Measurements from ENCODE around the gene CNPPD1.
"Not testable (repeated sequence)": the region's sequence is repeated elsewhere in the genome, so short reads cannot be mapped to it uniquely, and the experiment has no call there.

CNPPD1 gene

GRCh38 chr2:219205165-219205538, 28.4 kb upstream of the CNPPD1 start:
- no peak for DNase-seq (ENCODE audit: low spot score)
- CTCF ChIA-PET: interaction anchor here (0.7 kb wide), 1 partner anchor 89 kb away, joined by 4 read pairs; no protein-coding TSS in a partner anchor
- POLR2A ChIA-PET (ENCODE audit: low non-redundant PET): no interaction called here
- no peak for TF ChIP-seq CTCF (conservative IDR thresholded peaks at IDR 0.05; ENCODE audit: low read depth)
- no peak overlapping the region for H3K27ac ChIP-seq

- no peak for DNase-seq (ENCODE audit: low spot score)
- no peak for TF ChIP-seq CTCF (conservative IDR thresholded peaks at IDR 0.05; ENCODE audit: low read depth)
- CTCF ChIA-PET: interaction anchor here (0.7 kb wide), 1 partner anchor 90 kb away, joined by 4 read pairs; no protein-coding TSS in a partner anchor
Observed at GRCh38 chr2:219204425-219205164, 27.9 kb upstream of the CNPPD1 start.

GRCh38 chr2:219201331-219201730, 24.6 kb upstream of the CNPPD1 start:
- CTCF ChIA-PET; DNase-seq (ENCODE audit: low spot score); POLR2A ChIA-PET (ENCODE audit: low non-redundant PET): not testable (repeated sequence)

More at GRCh38 chr2:219204425-219205164, 27.9 kb upstream of the CNPPD1 start:
- no peak overlapping the region for H3K27ac ChIP-seq
- POLR2A ChIA-PET (ENCODE audit: low non-redundant PET): no interaction called here

GRCh38 chr2:219200502-219201326, 24.0 kb upstream of the CNPPD1 start:
- POLR2A ChIA-PET (ENCODE audit: low non-redundant PET); CTCF ChIA-PET: not testable (repeated sequence)

More at GRCh38 chr2:219201331-219201730, 24.6 kb upstream of the CNPPD1 start:
- not testable (repeated sequence) for H3K27ac ChIP-seq

GRCh38 chr2:219199470-219200211, 22.9 kb upstream of the CNPPD1 start:
- no peak for DNase-seq (ENCODE audit: low spot score)
- ChIA-PET POLR2A (ENCODE audit: low non-redundant PET) (no interaction called here), CTCF (interaction anchor here (0.7 to 1.4 kb wide), 2 partner anchors 35 to 141 kb away, joined by 3 read pairs; no protein-coding TSS in a partner anchor)

More at GRCh38 chr2:219200502-219201326, 24.0 kb upstream of the CNPPD1 start:
- not testable (repeated sequence) for DNase-seq (ENCODE audit: low spot score); H3K27ac ChIP-seq

DNA sequence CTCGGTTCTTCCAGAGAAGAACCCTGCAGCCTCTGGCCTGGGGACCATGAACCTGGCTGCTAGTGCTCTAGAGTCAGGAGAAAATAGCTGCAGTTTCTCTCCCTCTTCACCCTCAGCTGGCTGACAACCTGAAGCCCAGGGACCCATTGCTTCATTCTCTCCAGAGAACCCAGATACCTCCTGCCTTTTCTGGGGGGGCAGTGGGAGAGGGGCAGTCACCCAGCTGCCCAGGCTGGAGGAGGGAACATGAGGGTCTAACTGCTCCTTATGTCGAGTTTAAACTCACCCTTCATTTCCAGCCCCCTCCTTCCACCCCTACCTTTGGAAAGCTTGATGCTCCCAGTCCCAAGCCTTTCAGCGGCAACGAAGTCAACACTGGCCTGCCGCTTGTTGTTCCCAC, 22.2 kb upstream of the CNPPD1 start:
- H3K27ac ChIP-seq: no peak overlapping the region
- ChIA-PET POLR2A (ENCODE audit: low non-redundant PET) (no interaction called here), CTCF (interaction anchor here (0.6 to 1.4 kb wide), 3 partner anchors 35 to 342 kb away, joined by 3 to 4 read pairs (median 3); no protein-coding TSS in a partner anchor)
- TF ChIP-seq CTCF (conservative IDR thresholded peaks at IDR 0.05; ENCODE audit: low read depth): no peak
- DNase-seq (ENCODE audit: low spot score): no peak

More at GRCh38 chr2:219199470-219200211, 22.9 kb upstream of the CNPPD1 start:
- H3K27ac ChIP-seq: no peak overlapping the region
- no peak for TF ChIP-seq CTCF (conservative IDR thresholded peaks at IDR 0.05; ENCODE audit: low read depth)

DNA sequence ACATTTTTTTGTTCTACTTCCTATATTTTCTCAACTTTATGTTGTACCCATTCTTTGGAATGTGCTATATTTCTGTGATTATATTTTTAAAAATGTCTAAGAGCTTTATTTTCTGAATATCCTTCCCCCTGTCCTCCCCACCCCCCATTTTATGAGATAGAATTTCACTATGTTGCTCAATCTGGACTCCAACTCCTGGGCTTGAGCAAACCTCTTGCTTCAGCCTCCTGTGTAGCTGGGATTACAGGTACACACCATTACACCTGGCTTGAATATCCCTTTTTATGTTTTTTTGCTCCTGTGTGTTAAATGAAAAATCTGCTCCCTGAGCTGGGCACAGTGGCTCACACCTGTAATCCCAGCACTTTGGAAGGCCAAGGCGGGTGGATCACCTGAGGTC, 20.7 kb upstream of the CNPPD1 start:
- TF ChIP-seq CTCF (conservative IDR thresholded peaks at IDR 0.05; ENCODE audit: low read depth): no peak
- POLR2A ChIA-PET (ENCODE audit: low non-redundant PET): interaction anchor here (0.7 kb wide), 1 partner anchor 28 kb away, joined by 5 read pairs; no protein-coding TSS in a partner anchor
- no peak overlapping the region for H3K27ac ChIP-seq
- CTCF ChIA-PET: interaction anchor here (0.9 kb wide), 1 partner anchor 12 kb away, joined by 5 read pairs; no protein-coding TSS in a partner anchor
- DNase-seq (ENCODE audit: low spot score): no peak

Measured in RWPE1 (cell line).